Stimulated activated CD4-positive, alpha-beta T cell treated with anti-CD3 and anti-CD28 coated beads, TNF-alpha, amount 100 ng/mL, for 1 hour (primary cell): ENCODE data around the gene ARSJ.
A peak's percentile ranks its signal among the peaks of the same experiment; 100 is the strongest.

Experiments
- DNase-seq, 3 donors: peaks; one replicate each; pipeline ENCODE4 v3.0.0-alpha.2; 2020; ENCODE audit warnings: low read depth in 3 of 3, low spot score in 1 of 3

ARSJ gene

DNA sequence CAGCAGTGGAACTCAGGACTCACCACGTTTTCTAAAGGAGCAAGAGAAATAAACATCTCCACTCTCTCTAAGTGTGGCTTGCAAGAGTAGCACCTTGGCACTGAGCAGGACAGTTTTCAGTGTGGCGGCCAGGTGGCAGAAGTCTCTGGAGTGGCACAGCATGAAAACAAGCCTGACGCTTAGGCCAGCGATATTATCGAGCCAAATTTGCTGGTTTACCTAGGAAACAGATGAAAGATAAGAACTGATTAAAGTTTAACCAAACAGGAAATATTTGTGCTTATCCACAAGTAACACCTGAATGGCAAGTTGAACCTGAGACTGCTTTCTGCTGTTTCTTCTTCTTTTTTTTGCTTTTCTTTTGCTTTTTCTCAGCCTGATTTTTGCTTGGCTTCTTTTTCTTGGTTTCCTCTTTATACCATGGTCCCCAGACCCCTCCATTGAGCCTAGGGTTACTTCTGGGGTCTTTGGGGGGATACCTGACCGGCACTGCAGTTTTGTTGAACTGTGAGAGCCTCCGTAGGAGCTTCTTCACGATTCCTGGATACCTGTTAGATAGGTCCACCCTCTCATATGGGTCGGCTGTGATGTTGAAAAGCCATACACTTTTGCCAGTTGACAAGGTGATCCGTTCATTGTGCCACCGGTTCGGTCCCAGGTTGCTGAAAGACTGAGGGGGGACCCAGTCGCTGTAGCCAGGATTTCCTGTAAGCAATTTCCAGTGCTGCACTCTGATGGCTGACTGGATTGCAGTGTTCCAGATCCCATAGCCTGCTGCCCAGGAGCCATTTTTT is 77.3 kb downstream of the ARSJ start:
- DNase-seq: peak; percentile 22 to 41 (median 30)

DNA sequence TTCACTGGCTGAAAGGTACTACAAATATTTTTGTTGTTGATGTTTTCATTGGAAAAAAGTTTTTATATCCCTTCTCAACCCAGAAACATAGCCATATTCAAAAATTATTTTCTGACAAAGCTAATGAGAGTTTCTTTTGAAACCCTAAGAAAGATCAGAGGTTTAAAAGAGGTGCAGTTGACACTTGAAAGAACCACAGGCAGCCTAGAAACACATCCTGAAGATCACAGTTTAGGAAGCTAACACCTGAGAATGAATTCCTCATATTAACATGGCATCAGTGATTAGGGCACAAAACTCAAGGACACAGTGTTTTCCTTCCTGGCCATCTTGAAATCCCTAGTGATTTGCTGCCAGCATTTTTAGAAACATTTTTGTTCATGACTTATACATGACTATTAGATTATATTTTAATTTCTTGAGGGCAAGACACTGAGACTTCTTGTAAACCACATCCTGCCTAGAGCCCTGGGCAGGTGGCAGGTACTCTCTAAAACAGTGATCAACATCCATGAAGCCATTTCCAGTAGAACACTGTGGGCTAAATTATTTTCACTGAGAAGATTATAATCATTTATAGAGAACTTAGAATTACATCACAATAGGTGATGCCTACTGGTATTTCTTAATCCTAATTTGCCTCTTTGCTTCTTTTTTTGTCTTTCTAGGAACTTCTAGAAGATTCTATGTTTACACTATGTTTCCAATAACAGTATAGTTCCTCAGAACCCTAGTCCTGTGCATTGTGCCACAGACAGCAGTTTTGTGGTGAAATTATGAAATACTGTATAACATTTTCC is 80.0 kb downstream of the ARSJ start:
- DNase-seq: no peak

DNA sequence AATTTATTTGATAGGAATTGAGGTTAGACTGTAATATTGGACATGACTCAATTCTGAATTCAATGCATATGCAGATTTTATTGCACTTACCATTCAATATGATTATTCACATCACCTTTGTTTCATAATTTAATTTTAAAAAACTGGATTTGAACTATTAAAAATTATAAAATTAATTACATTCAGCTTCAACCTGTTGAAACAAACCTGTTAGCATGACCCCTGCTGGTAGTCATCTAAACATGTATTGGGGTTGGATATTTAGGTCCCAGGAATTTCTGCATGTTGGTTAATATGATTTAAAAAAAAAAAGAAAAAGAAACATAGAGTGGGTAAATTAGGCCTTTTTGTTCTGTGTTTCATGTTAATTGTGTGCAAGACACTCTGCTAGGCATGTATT is 85.9 kb downstream of the ARSJ start:
- no peak for DNase-seq

- no peak for DNase-seq
Measured at GRCh38 chr4:113888006-113888405, 91.4 kb downstream of the ARSJ start.

- DNase-seq: no peak
Measured at GRCh38 chr4:113885291-113885690, 94.2 kb downstream of the ARSJ start.

- DNase-seq: no peak
Measured at GRCh38 chr4:113884655-113885054, 94.8 kb downstream of the ARSJ start.

- DNase-seq: no peak
Measured at GRCh38 chr4:113882668-113883067, 96.8 kb downstream of the ARSJ start.

GRCh38 chr4:113881256-113881655 is 98.2 kb downstream of the ARSJ start:
- DNase-seq: no peak

- DNase-seq: no peak
Measured at GRCh38 chr4:113880240-113881028, 99.0 kb downstream of the ARSJ start.

DNA sequence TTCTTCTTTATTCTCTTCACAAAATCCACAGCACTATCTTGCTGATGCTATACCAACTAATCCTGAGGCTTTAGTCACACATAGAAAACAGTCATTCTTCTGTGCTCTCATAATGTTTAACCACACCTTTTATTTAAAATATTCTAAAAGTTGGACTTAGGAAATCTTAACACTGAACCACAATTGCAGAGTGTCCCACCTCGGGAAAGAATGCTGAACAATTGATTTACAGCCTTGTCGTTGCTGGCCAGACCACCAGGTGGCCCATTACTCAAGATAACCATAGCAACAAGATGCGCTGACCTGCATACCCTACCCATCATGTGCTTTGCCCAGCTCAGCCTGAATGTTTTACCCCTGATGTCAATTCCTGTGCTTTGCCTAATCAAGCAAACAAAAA is 100.8 kb downstream of the ARSJ start:
- no peak for DNase-seq

- DNase-seq: no peak
Measured at GRCh38 chr4:113874480-113874879, 105.0 kb downstream of the ARSJ start.

GRCh38 chr4:113873508-113873907 is 105.9 kb downstream of the ARSJ start:
- no peak for DNase-seq

DNA sequence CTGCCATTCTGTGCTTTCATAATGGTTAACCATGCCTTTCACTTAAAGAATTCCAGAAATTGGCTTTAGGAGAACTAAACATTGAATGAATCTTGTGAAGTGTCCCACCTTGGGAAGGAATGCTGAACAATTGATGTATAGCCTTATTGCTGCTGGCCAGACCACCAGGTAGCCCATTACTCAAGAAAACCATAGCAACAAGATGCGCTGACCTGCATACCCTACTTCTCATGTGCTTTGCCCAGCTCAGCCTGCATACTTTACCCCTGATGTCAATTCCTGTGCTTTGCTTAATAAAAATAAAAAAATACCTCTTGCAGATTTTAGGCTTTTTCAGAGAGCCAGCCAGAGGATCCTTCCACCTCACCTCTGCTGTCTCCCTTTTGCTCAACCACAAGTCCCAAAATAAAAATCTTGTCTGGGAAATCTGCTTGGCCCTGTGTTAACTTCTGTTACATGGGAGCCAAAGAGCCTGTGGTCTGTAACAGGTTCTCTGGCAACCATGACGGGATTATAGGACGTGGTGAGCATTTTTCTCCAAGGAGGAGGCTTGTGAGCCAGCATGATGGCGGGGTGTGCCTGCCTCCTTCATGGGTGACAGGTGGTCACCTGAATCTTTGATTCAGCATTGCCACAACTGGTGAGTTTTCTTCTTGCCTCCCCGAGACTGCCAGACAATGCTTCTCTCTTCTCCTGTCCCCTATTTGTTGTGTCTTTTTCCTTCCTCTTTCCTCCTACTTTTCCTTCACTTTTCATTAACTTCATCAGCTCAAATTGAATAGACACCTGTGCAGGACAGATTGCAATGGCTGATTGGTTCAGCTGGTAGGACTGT is 106.8 kb downstream of the ARSJ start:
- no peak for DNase-seq

DNA sequence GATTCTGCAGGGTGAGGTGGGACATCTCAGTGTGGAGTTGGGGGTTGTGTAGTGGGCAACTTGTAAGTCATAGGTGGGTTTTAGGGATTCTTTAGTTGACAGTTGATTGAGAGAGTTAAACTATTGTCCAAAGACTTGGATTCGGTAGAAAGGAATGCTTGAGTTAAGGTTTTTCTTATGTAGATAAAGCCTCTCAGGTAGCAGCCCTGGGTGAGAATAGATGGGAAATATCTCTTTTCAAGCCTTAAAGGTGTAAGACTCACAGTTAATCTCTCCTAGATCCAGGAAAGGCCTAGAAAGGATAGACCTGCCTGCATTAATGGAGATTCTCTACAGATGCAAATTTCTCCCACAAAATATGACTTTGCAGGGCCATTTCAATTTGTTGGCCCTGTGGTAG is 108.4 kb downstream of the ARSJ start:
- no peak for DNase-seq

GRCh38 chr4:113869743-113870375 is 109.6 kb downstream of the ARSJ start:
- peak in 1 of 3 donors; percentile 28 for DNase-seq

DNA sequence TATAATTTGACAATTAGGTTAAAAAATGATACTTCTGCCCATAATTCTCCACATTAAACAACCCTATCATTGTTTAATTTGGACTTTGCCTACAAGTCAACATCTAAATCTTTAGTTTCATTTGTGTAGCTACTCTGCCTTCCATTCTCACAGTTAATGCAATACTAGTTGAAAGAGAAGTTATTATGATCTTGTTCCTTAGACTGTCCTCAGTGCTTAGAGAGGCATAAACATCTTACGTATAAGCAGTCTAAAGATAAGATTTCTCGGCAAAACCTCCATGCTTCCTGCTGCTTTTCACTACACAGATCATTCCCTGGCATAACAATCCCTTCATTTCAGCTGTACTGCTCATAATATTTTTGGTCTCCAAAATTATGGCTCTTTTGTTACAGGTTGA is 112.8 kb downstream of the ARSJ start:
- DNase-seq: no peak

DNA sequence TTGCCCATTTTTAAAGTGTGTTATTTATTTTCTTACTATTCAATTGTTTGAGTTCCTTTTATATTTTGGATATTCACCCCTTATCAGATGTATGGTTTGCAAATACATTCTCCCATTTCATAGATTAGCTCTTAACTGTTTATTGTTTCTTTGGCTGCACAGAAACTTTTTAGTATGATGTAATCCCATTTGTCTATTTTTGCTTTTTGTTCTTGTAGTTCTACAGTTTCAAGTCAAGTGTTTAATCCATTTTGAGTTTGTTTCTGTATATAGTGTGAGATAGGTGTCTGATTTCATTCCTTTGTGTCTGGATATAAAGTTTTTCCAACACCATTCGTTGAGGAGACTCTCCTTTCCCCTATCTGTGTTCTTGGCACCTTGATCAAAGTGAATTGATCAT is 120.5 kb downstream of the ARSJ start:
- no peak for DNase-seq

DNA sequence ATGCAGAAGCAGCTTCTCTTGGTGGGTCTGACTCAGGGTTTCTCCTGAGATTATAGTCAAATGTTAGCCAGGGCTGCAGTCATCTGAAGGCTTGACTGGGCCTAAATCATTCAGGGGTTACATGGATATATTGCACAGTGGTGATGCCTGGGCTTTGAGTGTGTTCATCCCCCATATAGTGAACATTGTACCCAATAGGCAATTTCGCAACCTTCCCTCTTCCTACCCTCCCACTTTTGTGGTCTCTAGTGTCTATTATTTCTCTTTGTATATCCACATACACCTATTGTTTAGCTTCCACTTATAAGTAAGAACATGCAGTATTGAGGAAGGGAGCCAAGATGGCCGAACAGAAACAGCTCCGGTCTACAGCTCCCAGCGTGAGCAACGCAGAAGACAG is 127.6 kb downstream of the ARSJ start:
- no peak for DNase-seq
